ENCODE results near the gene CELSR1. TPM values are rescaled to one million over a fixed set of nuclear protein-coding genes. Genes with fewer than 3 reads are reported as not detected.

Gene CELSR1
- total RNA-seq, 1 donor from 2014 or later: 7.7 TPM

GRCh38 chr22:46481386-46481785 lies 56.0 kb downstream of the CELSR1 start:
- no peak for DNase-seq (ENCODE audit: low spot score)
- Mint-ChIP-seq H3K27me3 (ENCODE audit: unreplicated experiment) (peaks cover 5% of the 10 kb centered on the region), H3K4me1 (ENCODE audit: unreplicated experiment) (peaks cover 37% of the 10 kb centered on the region), H3K9me3 (ENCODE audit: unreplicated experiment) (no peaks in the 10 kb centered on the region), H3K36me3 (ENCODE audit: low read depth, unreplicated experiment) (no peaks in the 10 kb centered on the region), H3K27ac (ENCODE audit: unreplicated experiment) (no peak overlapping the region), H3K4me3 (ENCODE audit: unreplicated experiment) (no peak overlapping the region)
- no peak for TF ChIP-seq CTCF (IDR thresholded peaks at IDR 0.05; ENCODE audit: unreplicated experiment)

DNA sequence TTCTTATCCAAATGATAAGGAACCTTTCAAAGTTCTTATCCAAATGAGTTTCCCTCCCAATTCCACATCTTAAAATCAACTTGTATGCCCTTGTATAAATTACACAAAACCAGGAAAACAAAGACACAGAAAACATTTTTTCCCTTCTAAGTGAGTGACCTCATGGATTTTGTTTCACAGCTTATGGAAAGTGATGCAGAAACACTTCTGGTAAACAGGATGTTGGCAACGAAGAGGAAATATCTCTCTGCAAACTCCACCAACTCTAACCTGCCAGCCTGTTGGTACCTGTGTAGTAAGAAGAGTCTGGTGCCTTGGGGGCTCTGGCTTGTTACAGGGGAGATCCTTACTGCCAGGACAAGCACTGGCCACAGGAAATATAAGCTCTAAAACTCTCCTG lies 57.0 kb downstream of the CELSR1 start:
- no peak for DNase-seq (ENCODE audit: low spot score)
- no peak overlapping the region for H3K4me3 Mint-ChIP-seq (ENCODE audit: unreplicated experiment)
- no peaks in the 10 kb centered on the region for H3K36me3 Mint-ChIP-seq (ENCODE audit: low read depth, unreplicated experiment)
- no peak for TF ChIP-seq CTCF (IDR thresholded peaks at IDR 0.05; ENCODE audit: unreplicated experiment)
- H3K27ac Mint-ChIP-seq (ENCODE audit: unreplicated experiment): peak overlapping the region; percentile 93
- peaks cover 5% of the 10 kb centered on the region for H3K27me3 Mint-ChIP-seq (ENCODE audit: unreplicated experiment)
- H3K9me3 Mint-ChIP-seq (ENCODE audit: unreplicated experiment): no peaks in the 10 kb centered on the region
- H3K4me1 Mint-ChIP-seq (ENCODE audit: unreplicated experiment): peaks cover 37% of the 10 kb centered on the region

DNA sequence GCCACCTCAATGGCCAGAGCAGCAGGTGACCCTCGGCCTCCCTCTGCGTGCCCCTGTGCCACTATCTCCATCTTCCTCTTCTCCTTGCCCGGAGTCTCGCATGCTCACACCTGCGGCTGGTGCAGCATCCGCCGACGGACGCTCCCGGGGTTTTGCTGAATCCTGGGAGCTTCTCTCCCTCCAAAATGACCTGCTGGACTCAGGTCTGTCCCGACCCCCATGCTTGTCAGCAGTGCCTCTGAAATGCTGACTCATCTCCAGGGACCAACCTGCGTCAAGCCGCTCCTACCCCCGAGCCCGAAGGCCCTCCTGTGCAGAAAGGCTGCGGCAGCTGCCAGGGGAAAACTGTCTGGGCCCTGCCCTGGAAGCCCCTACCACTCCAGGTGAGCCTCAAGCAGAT lies 58.4 kb downstream of the CELSR1 start:
- no peaks in the 10 kb centered on the region for H3K36me3 Mint-ChIP-seq (ENCODE audit: low read depth, unreplicated experiment)
- DNase-seq (ENCODE audit: low spot score): no peak

GRCh38 chr22:46478083-46478551 lies 59.3 kb downstream of the CELSR1 start:
- Mint-ChIP-seq H3K27me3 (ENCODE audit: unreplicated experiment) (peaks cover 2% of the 10 kb centered on the region), H3K4me1 (ENCODE audit: unreplicated experiment) (peaks cover 37% of the 10 kb centered on the region), H3K36me3 (ENCODE audit: low read depth, unreplicated experiment) (no peaks in the 10 kb centered on the region), H3K4me3 (ENCODE audit: unreplicated experiment) (no peak overlapping the region), H3K9me3 (ENCODE audit: unreplicated experiment) (no peaks in the 10 kb centered on the region), H3K27ac (ENCODE audit: unreplicated experiment) (peak overlapping the region; percentile 57)
- no peak for DNase-seq (ENCODE audit: low spot score)
- TF ChIP-seq CTCF (IDR thresholded peaks at IDR 0.05; ENCODE audit: unreplicated experiment): no peak

More for the DNA sequence above, 58.4 kb downstream of the CELSR1 start:
- Mint-ChIP-seq H3K4me1 (ENCODE audit: unreplicated experiment) (peaks cover 37% of the 10 kb centered on the region), H3K9me3 (ENCODE audit: unreplicated experiment) (no peaks in the 10 kb centered on the region), H3K27ac (ENCODE audit: unreplicated experiment) (peak overlapping the region; percentile 93), H3K4me3 (ENCODE audit: unreplicated experiment) (no peak overlapping the region), H3K27me3 (ENCODE audit: unreplicated experiment) (peaks cover 2% of the 10 kb centered on the region)
- no peak for TF ChIP-seq CTCF (IDR thresholded peaks at IDR 0.05; ENCODE audit: unreplicated experiment)

DNA sequence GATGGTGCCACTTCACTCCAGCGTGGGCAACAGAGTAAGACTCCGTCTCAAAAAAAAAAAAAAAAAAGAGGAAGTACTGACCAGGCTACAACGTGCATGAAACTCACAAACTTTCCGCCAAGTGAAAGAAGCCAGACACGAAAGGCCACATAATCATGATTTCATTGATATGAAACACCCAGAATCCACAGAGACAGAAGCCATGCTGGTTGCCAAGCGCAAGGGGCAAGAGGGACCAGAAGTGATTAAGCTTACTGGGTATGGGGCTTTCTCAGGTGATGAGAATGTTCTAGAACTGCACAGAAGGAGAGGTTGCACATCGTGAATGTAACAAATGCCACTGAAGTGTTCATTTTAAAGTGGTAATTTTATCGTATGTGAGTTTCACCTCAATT lies 60.9 kb downstream of the CELSR1 start:
- no peaks in the 10 kb centered on the region for H3K9me3 Mint-ChIP-seq (ENCODE audit: unreplicated experiment)
- no peak overlapping the region for H3K27ac Mint-ChIP-seq (ENCODE audit: unreplicated experiment)
- DNase-seq (ENCODE audit: low spot score): no peak
- H3K36me3 Mint-ChIP-seq (ENCODE audit: low read depth, unreplicated experiment): no peaks in the 10 kb centered on the region
- no peak overlapping the region for H3K4me3 Mint-ChIP-seq (ENCODE audit: unreplicated experiment)
- H3K27me3 Mint-ChIP-seq (ENCODE audit: unreplicated experiment): peaks cover 5% of the 10 kb centered on the region
- no peak for TF ChIP-seq CTCF (IDR thresholded peaks at IDR 0.05; ENCODE audit: unreplicated experiment)
- H3K4me1 Mint-ChIP-seq (ENCODE audit: unreplicated experiment): peaks cover 34% of the 10 kb centered on the region

Data from endothelial cell (in vitro differentiated cells).